GM23248 (cell line): Measurements from ENCODE around the gene CANT1.

Experiments used
- EZH2 ChIP-seq: fragments of 200-600 bp; sonication (generic); IDR thresholded peaks from 2 replicates; pipeline ENCODE4 v1.6.1; 2018; ENCODE audit warnings: antibody characterized with exemption, mild to moderate bottlenecking; ENCODE audit not compliant: insufficient read depth, poor library complexity, severe bottlenecking
- EZH2phosphoT487 ChIP-seq: fragments of 200-600 bp; sonication (generic); IDR thresholded peaks from 2 replicates; pipeline ENCODE4 v1.6.1; 2018; ENCODE audit warnings: antibody characterized with exemption, moderate library complexity, mild to moderate bottlenecking, low read depth; ENCODE audit not compliant: insufficient read depth

DNA sequence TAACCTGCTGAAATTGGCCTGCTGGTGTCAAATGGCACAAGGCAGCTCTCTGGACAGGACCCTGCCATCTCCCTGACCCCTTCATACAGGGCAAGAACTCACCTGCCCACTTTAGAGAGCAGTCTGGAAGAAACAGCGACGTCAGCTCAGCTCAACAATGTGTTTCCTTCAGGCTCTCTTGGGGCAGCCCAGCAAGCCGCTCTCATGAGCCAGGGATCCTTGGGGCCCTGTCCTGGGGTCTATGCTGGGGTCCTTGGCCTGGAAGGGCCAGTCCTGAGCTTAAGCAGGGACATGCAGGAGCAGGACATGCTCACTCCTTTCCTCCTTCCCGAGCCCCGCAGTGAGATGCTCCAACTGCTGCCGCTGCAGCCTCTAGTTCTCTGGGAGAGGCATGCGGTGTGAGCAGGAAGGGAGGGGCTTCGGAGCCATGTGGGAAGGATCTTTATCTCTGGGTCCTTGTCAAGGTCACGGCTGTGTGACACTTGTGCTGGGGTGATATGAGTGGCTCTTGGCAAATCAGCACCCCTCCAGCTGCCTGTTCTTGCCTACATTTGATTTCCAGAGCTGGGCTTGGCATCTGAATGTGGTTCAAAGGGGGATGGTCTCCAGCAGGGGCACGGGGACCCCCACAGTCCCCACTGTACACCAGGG lies 17.8 kb upstream of the CANT1 start:
- TF ChIP-seq EZH2 = no peak
- no peak for TF ChIP-seq EZH2phosphoT487
